GM12875 (cell line): Measurements from ENCODE around the gene OR2L13.

ENCODE experiments used
- H3K4me3 ChIP-seq: one replicate; pipeline ENCODE4 v1.5.1; 2011; ENCODE audit warnings: low read depth, low read length, control low read depth
- CTCF ChIP-seq: IDR thresholded peaks from 2 replicates; pipeline ENCODE4 v1.5.1; 2011; ENCODE audit warnings: low read depth, mild to moderate bottlenecking, control low read depth, inconsistent platforms, low read length, moderate library complexity, borderline replicate concordance; ENCODE audit not compliant: insufficient read depth

OR2L13 gene

GRCh38 chr1:248094884-248095283 is at the start of gene OR2L13:
OR2L13 (plus strand) TSS chr1:248095184; CDS start chr1:248099376, 4,192 bp downstream.
- no peak for TF ChIP-seq CTCF
- no peak within 1 kb of the TSS for H3K4me3 ChIP-seq

- TF ChIP-seq CTCF, result no peak
- H3K4me3 ChIP-seq, result no peak overlapping the region
Measured at GRCh38 chr1:248045209-248045608, 49.8 kb upstream of the OR2L13 start.

- no peak within 1 kb of the TSS for H3K4me3 ChIP-seq
- TF ChIP-seq CTCF, result no peak
Measured at GRCh38 chr1:248046536-248046935, 48.4 kb upstream of the OR2L13 start, which contains the start of gene OR2L3. OR2L3 (plus strand) TSS chr1:248046836; CDS start chr1:248060682, 13,846 bp downstream.

- H3K4me3 ChIP-seq, result no peak overlapping the region
- TF ChIP-seq CTCF, result no peak
Measured at GRCh38 chr1:248047008-248047407, 48.0 kb upstream of the OR2L13 start.

GRCh38 chr1:248054671-248055070 is 40.3 kb upstream of the OR2L13 start:
- H3K4me3 ChIP-seq, result no peak overlapping the region

GRCh38 chr1:248055261-248055660 is 39.7 kb upstream of the OR2L13 start:
- no peak overlapping the region for H3K4me3 ChIP-seq

More at GRCh38 chr1:248054671-248055070, 40.3 kb upstream of the OR2L13 start:
- no peak for TF ChIP-seq CTCF

GRCh38 chr1:248065071-248065470 is 29.9 kb upstream of the OR2L13 start:
- no peak for TF ChIP-seq CTCF
- no peak overlapping the region for H3K4me3 ChIP-seq

More at GRCh38 chr1:248055261-248055660, 39.7 kb upstream of the OR2L13 start:
- no peak for TF ChIP-seq CTCF
